K562 (cell line): ENCODE data around the gene IPO9. TPM values are rescaled to one million over a fixed set of nuclear protein-coding genes. Genes with fewer than 3 reads are reported as not detected.

Experiments
- ARNT ChIP-seq, 2 experiments: fragments of 450-650 bp; IDR thresholded peaks; 2 replicates each; pipeline ENCODE4 v1.6.1; 2016; ENCODE audit warnings: mild to moderate bottlenecking in 1 of 2
- DDX20 ChIP-seq: fragments of 450-650 bp; IDR thresholded peaks from 2 replicates; pipeline ENCODE4 v1.6.1; 2016; ENCODE audit warnings: missing genetic modification characterization, low read depth, mild to moderate bottlenecking, missing compliant biosample characterization, moderate library complexity
- FOXJ2 ChIP-seq: fragments of 200-800 bp; sonication (Bioruptor generic); IDR thresholded peaks from 2 replicates; pipeline ENCODE4 v1.6.1; 2016; ENCODE audit warnings: missing genetic modification characterization, missing compliant biosample characterization
- MAFG ChIP-seq: fragments of 450-650 bp; conservative IDR thresholded peaks from 2 replicates; pipeline ENCODE4 v1.6.1; 2016; ENCODE audit warnings: missing genetic modification characterization, missing compliant biosample characterization
- ZNF146 ChIP-seq: IDR thresholded peaks from one replicate; pipeline ENCODE4 v1.6.1; 2018; ENCODE audit warnings: missing compliant biosample characterization; ENCODE audit not compliant: unreplicated experiment
- ZNF695 ChIP-seq: fragments of 450-650 bp; formaldehyde crosslinking; IDR thresholded peaks from 2 replicates; pipeline ENCODE4 v1.4.0; 2020; ENCODE audit warnings: mild to moderate bottlenecking, moderate library complexity
- polyA plus RNA-seq, 8 experiments: library from polyadenylated mRNA; depleted of rRNA in 4 of 8; stranded (reverse) in 5 of 8; unstranded in 3 of 8; fragments of >200 nt; fragmentation: Nextera tagmentation in 2 of 8; fragmentation: Illumina TruSeq in 1 of 8; extraction: Ambion mirVana in 2 of 8; extraction: Trizol in 1 of 8; gene quantifications; 2 replicates each; pipeline versions ENCODE4 v1.2.1 to v1.2.3, GENCODE V29; 2011 to 2014; ENCODE audit warnings: inconsistent platforms in 1 of 8, missing spikeins in 1 of 8
- total RNA-seq, 7 experiments: library from RNA; depleted of rRNA in 6 of 7; stranded (reverse); fragments of >200 nt in 6 of 7; fragmentation: Illumina TruSeq in 2 of 7; extraction: Trizol in 2 of 7; gene quantifications; 2 replicates each; pipeline versions ENCODE4 v1.2.1 to v1.2.3, GENCODE V29; 2011 to 2021; ENCODE audit warnings: low replicate concordance in 1 of 7
- TF ChIP-seq, protein P1 (sequence below), 2 experiments: fragments of 450-650 bp; IDR thresholded peaks; 2 replicates each; pipeline ENCODE4 v1.6.1; 2016; ENCODE audit warnings: mild to moderate bottlenecking in 2 of 2, borderline replicate concordance in 1 of 2, low read depth in 1 of 2, moderate library complexity in 1 of 2
- TF ChIP-seq, protein P2 (sequence below): fragments of 250-450 bp; sonication (Bioruptor Pico); IDR thresholded peaks from 2 replicates; pipeline ENCODE4 v1.8.0; 2022; ENCODE audit warnings: inconsistent platforms, mild to moderate bottlenecking, moderate library complexity, borderline replicate concordance
- TF ChIP-seq, protein P3 (sequence below): conservative IDR thresholded peaks from 2 replicates; pipeline ENCODE4 v1.6.1; 2011; ENCODE audit warnings: low read depth, mild to moderate bottlenecking, low read length; ENCODE audit not compliant: control insufficient read depth

IPO9 gene
- total and polyA plus RNA-seq, 9 of the 15 experiments (the other 6 are each of a cell fraction or from before 2014, with no cell fraction given): 27.9 to 78.6 (median 43.9) TPM

DNA sequence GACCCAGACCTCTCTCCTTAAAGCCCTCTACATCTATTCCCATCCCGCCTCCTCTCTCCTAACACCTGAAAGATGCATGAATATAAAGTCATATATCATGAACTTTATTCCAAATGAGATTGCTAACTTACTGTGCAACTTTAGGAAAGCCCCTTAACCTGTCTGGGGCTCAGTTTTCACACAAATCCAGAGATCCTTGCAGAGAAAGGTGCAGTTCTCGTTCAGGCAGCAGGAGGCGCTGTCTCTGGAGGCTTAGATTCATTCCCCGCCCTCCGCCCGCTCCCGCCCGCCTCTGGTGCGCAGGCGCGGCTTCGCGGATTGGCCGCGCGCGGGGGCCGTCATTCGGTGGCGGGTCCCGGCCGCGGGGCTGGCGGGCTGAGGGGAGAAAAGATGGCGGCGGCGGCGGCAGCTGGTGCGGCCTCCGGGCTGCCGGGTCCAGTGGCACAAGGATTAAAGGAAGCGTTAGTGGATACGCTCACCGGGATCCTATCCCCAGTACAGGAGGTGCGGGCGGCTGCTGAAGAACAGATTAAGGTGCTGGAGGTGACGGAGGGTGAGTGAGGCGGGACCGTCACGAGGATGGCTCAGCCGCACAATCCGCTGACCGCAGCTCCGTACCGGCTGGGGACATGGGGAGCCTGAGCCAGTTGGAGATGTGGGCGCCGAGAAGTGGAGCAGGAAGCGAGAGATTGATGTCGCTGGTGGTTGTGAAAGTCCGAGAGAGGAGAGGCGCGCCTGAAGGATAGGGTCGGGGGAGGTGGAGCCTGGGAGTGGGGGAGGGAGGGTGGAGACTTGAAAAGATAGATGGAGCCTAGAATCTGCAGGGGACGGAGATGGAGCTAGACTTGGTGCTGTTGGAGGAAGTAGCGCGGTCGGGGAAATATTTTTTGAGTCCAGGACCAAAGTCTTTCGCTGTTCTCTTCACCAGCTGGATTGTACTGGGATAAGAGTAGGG lies at the start of gene IPO9 (continued):
- TF ChIP-seq, protein P1, sequence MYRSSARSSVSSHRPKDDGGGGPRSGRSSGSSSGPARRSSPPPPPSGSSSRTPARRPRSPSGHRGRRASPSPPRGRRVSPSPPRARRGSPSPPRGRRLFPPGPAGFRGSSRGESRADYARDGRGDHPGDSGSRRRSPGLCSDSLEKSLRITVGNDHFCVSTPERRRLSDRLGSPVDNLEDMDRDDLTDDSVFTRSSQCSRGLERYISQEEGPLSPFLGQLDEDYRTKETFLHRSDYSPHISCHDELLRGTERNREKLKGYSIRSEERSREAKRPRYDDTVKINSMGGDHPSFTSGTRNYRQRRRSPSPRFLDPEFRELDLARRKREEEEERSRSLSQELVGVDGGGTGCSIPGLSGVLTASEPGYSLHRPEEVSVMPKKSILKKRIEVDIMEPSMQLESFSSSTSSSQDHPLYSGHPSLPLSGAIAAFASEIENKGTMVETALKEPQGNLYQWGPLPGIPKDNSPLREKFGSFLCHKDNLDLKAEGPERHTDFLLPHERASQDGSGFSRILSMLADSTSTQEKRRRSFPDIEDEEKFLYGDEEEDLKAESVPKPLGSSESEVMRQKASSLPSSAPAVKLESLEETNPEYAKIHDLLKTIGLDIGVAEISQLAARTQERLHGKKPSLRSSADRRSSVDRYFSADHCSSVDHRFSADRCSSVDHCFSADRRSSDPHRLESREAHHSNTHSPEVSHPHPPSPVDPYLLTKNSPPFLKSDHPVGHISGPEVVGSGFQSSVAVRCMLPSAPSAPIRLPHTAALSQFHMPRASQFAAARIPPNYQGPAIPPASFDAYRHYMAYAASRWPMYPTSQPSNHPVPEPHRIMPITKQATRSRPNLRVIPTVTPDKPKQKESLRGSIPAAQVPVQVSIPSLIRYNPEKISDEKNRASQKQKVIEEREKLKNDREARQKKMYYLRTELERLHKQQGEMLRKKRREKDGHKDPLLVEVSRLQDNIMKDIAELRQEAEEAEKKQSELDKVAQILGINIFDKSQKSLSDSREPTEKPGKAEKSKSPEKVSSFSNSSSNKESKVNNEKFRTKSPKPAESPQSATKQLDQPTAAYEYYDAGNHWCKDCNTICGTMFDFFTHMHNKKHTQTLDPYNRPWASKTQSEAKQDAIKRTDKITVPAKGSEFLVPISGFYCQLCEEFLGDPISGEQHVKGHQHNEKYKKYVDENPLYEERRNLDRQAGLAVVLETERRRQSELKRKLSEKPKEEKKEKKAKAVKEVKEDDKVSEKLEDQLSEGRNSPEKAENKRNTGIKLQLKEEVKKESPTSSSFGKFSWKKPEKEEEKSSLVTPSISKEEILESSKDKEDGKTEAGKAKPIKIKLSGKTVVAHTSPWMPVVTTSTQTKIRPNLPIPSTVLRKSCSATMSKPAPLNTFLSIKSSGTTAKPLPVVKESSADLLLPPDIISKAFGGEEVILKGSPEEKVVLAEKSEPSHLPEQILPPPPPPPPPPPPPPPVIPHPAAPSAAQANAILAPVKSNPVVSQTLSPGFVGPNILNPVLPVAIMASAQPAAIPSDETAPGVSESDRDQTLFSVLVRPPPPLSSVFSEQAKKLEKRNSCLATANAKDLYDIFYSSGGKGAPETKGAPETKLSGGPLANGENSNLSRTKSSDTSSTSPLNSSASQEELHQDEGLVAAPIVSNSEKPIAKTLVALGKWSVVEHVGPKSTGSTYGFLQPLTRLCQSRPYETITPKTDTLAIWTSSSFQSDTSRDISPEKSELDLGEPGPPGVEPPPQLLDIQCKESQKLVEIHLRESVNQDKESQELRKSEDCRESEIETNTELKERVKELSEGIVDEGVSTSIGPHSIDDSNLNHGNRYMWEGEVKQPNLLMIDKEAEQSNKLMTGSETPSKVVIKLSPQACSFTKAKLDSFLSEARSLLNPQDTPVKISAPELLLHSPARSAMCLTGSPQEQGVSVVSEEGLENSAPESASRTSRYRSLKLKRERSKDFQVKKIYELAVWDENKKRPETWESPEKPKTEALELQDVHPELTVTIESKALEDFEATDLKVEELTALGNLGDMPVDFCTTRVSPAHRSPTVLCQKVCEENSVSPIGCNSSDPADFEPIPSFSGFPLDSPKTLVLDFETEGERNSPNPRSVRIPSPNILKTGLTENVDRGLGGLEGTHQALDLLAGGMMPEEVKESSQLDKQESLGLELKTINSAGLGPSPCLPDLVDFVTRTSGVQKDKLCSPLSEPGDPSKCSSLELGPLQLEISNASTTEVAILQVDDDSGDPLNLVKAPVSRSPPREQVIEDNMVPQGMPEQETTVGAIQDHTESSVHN (IDR thresholded peaks at IDR 0.05; ENCODE audit: borderline replicate concordance in 1 of 2, low read depth in 1 of 2): no peak
- TF ChIP-seq, protein P2, sequence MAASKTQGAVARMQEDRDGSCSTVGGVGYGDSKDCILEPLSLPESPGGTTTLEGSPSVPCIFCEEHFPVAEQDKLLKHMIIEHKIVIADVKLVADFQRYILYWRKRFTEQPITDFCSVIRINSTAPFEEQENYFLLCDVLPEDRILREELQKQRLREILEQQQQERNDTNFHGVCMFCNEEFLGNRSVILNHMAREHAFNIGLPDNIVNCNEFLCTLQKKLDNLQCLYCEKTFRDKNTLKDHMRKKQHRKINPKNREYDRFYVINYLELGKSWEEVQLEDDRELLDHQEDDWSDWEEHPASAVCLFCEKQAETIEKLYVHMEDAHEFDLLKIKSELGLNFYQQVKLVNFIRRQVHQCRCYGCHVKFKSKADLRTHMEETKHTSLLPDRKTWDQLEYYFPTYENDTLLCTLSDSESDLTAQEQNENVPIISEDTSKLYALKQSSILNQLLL (CRISPR knock-in tag): no peak
- no peak for TF ChIP-seq ZNF146 (CRISPR knock-in tag)
- TF ChIP-seq ZNF695 (CRISPR knock-in tag): no peak
- no peak; a peak in 1 of 4 replicates for TF ChIP-seq ARNT (IDR thresholded peaks at IDR 0.05)
- no peak for TF ChIP-seq FOXJ2 (tag)
- TF ChIP-seq DDX20 (tag): no peak
- TF ChIP-seq, protein P3, sequence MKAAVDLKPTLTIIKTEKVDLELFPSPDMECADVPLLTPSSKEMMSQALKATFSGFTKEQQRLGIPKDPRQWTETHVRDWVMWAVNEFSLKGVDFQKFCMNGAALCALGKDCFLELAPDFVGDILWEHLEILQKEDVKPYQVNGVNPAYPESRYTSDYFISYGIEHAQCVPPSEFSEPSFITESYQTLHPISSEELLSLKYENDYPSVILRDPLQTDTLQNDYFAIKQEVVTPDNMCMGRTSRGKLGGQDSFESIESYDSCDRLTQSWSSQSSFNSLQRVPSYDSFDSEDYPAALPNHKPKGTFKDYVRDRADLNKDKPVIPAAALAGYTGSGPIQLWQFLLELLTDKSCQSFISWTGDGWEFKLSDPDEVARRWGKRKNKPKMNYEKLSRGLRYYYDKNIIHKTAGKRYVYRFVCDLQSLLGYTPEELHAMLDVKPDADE: peak; percentile 85; the same call in 1 of the 2 replicates
- no peak for TF ChIP-seq MAFG (tag)
